Measurements from ENCODE around the gene TMEM232.

DNA sequence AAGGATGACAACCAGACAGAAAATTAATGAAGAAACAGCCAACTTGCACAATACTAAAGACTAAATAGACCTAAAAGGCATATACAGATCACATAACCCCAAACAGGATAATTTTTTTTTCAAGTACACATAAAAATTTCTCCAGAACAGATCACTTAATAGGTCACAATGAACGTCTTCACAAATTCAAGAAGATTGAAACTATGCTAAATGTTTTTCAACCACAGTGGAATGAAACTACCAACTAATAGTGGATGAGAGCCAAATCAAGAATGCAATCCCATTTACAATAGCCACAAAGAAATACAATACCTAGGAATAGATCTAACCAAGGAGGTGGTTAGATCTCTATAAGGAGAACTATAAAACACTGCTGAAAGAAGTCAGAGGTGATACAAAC is 145.8 kb downstream of the TMEM232 start:
- TF ChIP-seq, protein P1, sequence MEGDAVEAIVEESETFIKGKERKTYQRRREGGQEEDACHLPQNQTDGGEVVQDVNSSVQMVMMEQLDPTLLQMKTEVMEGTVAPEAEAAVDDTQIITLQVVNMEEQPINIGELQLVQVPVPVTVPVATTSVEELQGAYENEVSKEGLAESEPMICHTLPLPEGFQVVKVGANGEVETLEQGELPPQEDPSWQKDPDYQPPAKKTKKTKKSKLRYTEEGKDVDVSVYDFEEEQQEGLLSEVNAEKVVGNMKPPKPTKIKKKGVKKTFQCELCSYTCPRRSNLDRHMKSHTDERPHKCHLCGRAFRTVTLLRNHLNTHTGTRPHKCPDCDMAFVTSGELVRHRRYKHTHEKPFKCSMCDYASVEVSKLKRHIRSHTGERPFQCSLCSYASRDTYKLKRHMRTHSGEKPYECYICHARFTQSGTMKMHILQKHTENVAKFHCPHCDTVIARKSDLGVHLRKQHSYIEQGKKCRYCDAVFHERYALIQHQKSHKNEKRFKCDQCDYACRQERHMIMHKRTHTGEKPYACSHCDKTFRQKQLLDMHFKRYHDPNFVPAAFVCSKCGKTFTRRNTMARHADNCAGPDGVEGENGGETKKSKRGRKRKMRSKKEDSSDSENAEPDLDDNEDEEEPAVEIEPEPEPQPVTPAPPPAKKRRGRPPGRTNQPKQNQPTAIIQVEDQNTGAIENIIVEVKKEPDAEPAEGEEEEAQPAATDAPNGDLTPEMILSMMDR (IDR thresholded peaks at IDR 0.05), result no peak
- TF ChIP-seq POLR2AphosphoS5 (IDR thresholded peaks at IDR 0.05) (no peak), POLR2A (IDR thresholded peaks at IDR 0.05) (no peak)

Measured in stomach (tissue), 4 donors.